Stimulated activated naive CD8-positive, alpha-beta T cell treated with anti-CD3 and anti-CD28 coated beads, Interleukin-15, amount 100 ng/mL, for 72 hours (primary cell): ENCODE data around the gene GPR21.

Source experiments
- ATAC-seq: fragments of 150-1000 bp; cut with Tn5 transposase; 2 replicates; pipeline ENCODE4 v1.10.0; 2021; ENCODE audit warnings: mild to moderate bottlenecking, moderate library complexity
- DNase-seq, 2 donors: peaks; one replicate each; pipeline ENCODE4 v3.0.0; 2021 to 2022
- H3K27ac Mint-ChIP-seq, 2 donors: one replicate each; pipeline ENCODE4 v1.8.0; 2022; ENCODE audit warnings: mild to moderate bottlenecking in 2 of 2, mixed read lengths in 2 of 2, moderate library complexity in 2 of 2
- H3K27me3 Mint-ChIP-seq: one replicate; pipeline ENCODE4 v1.8.0; 2022; ENCODE audit warnings: mixed read lengths
- H3K4me1 Mint-ChIP-seq: one replicate; pipeline ENCODE4 v1.8.0; 2022; ENCODE audit warnings: mild to moderate bottlenecking, mixed read lengths
- H3K4me3 Mint-ChIP-seq, 2 donors: one replicate each; pipeline ENCODE4 v1.8.0; 2022; ENCODE audit warnings: mild to moderate bottlenecking in 2 of 2, mixed read lengths in 2 of 2, moderate library complexity in 1 of 2
- H3K9me3 Mint-ChIP-seq, 2 donors: one replicate each; pipeline ENCODE4 v1.8.0; 2022; ENCODE audit warnings: mixed read lengths in 2 of 2

GPR21 gene

GRCh38 chr9:123044586-123044985 lies 11.1 kb downstream of the GPR21 start:
- no peaks in the 10 kb centered on the region for H3K27me3 Mint-ChIP-seq
- ATAC-seq (no peak), DNase-seq (no peak)
- H3K9me3 Mint-ChIP-seq: peaks cover 6 to 9% of the 10 kb centered on the region in 2 donors
- no peak overlapping the region for H3K4me3 Mint-ChIP-seq
- no peaks in the 10 kb centered on the region for H3K4me1 Mint-ChIP-seq
- H3K27ac Mint-ChIP-seq: no peak overlapping the region

GRCh38 chr9:123046406-123047195 lies 13.1 kb downstream of the GPR21 start:
- ATAC-seq: no peak
- no peak overlapping the region for H3K4me3 Mint-ChIP-seq
- no peak for DNase-seq
- no peaks in the 10 kb centered on the region for H3K4me1 Mint-ChIP-seq
- peaks cover 5 to 6% of the 10 kb centered on the region in 2 donors for H3K9me3 Mint-ChIP-seq
- no peak overlapping the region for H3K27ac Mint-ChIP-seq
- no peaks in the 10 kb centered on the region for H3K27me3 Mint-ChIP-seq

GRCh38 chr9:123048748-123049147 lies 15.3 kb downstream of the GPR21 start:
- Mint-ChIP-seq H3K9me3 (no peaks in the 10 kb centered on the region), H3K4me3 (no peak overlapping the region), H3K27me3 (no peaks in the 10 kb centered on the region), H3K4me1 (peaks cover 7% of the 10 kb centered on the region), H3K27ac (no peak overlapping the region)
- no peak for DNase-seq
- no peak for ATAC-seq

GRCh38 chr9:123049589-123050222 lies 16.2 kb downstream of the GPR21 start:
- DNase-seq: no peak
- no peak overlapping the region for H3K27ac Mint-ChIP-seq
- no peak overlapping the region for H3K4me3 Mint-ChIP-seq
- no peak for ATAC-seq
- no peaks in the 10 kb centered on the region for H3K27me3 Mint-ChIP-seq
- H3K4me1 Mint-ChIP-seq: peaks cover 9% of the 10 kb centered on the region
- H3K9me3 Mint-ChIP-seq: no peaks in the 10 kb centered on the region

GRCh38 chr9:123053046-123053445 lies 19.6 kb downstream of the GPR21 start:
- ATAC-seq (no peak), DNase-seq (no peak)
- Mint-ChIP-seq H3K9me3 (no peaks in the 10 kb centered on the region), H3K27ac (no peak overlapping the region), H3K4me1 (peaks cover 9% of the 10 kb centered on the region), H3K27me3 (no peaks in the 10 kb centered on the region), H3K4me3 (no peak overlapping the region)

- Mint-ChIP-seq H3K27me3 (no peaks in the 10 kb centered on the region), H3K27ac (no peak overlapping the region), H3K9me3 (no peaks in the 10 kb centered on the region), H3K4me1 (peaks cover 9% of the 10 kb centered on the region), H3K4me3 (no peak overlapping the region)
- ATAC-seq (no peak), DNase-seq (no peak)
Measured at GRCh38 chr9:123053711-123054110, 20.2 kb downstream of the GPR21 start.

- no peak overlapping the region for H3K4me3 Mint-ChIP-seq
- H3K27me3 Mint-ChIP-seq: no peaks in the 10 kb centered on the region
- no peak overlapping the region for H3K27ac Mint-ChIP-seq
- peaks cover 2% of the 10 kb centered on the region for H3K4me1 Mint-ChIP-seq
- no peak for ATAC-seq
- no peak for DNase-seq
- H3K9me3 Mint-ChIP-seq: no peaks in the 10 kb centered on the region
Measured at GRCh38 chr9:123058834-123059233, 25.4 kb downstream of the GPR21 start.

GRCh38 chr9:123059472-123060220 lies 26.2 kb downstream of the GPR21 start:
- H3K9me3 Mint-ChIP-seq: no peaks in the 10 kb centered on the region
- no peak overlapping the region for H3K4me3 Mint-ChIP-seq
- ATAC-seq (no peak), DNase-seq (no peak)
- no peaks in the 10 kb centered on the region for H3K27me3 Mint-ChIP-seq
- H3K27ac Mint-ChIP-seq: no peak overlapping the region
- H3K4me1 Mint-ChIP-seq: no peaks in the 10 kb centered on the region

GRCh38 chr9:123061216-123061615 lies 27.7 kb downstream of the GPR21 start:
- Mint-ChIP-seq H3K4me1 (no peaks in the 10 kb centered on the region), H3K9me3 (no peaks in the 10 kb centered on the region), H3K27ac (no peak overlapping the region), H3K27me3 (no peaks in the 10 kb centered on the region), H3K4me3 (no peak overlapping the region)
- DNase-seq: no peak
- ATAC-seq: no peak

GRCh38 chr9:123062351-123063176 lies 29.1 kb downstream of the GPR21 start:
- Mint-ChIP-seq H3K4me1 (no peaks in the 10 kb centered on the region), H3K27me3 (no peaks in the 10 kb centered on the region), H3K4me3 (no peak overlapping the region), H3K9me3 (no peaks in the 10 kb centered on the region), H3K27ac (no peak overlapping the region)
- no peak for DNase-seq
- no peak for ATAC-seq

- Mint-ChIP-seq H3K27me3 (no peaks in the 10 kb centered on the region), H3K9me3 (no peaks in the 10 kb centered on the region), H3K4me1 (no peaks in the 10 kb centered on the region), H3K4me3 (no peak overlapping the region), H3K27ac (no peak overlapping the region)
- no peak for DNase-seq
- no peak for ATAC-seq
Measured at GRCh38 chr9:123063177-123063598, 29.7 kb downstream of the GPR21 start.

- no peaks in the 10 kb centered on the region for H3K27me3 Mint-ChIP-seq
- ATAC-seq (no peak), DNase-seq (no peak)
- no peak overlapping the region for H3K27ac Mint-ChIP-seq
- no peaks in the 10 kb centered on the region for H3K4me1 Mint-ChIP-seq
- H3K4me3 Mint-ChIP-seq: no peak overlapping the region
- no peaks in the 10 kb centered on the region for H3K9me3 Mint-ChIP-seq
Measured at GRCh38 chr9:123063896-123064295, 30.4 kb downstream of the GPR21 start.

- no peaks in the 10 kb centered on the region for H3K27me3 Mint-ChIP-seq
- no peak for DNase-seq
- H3K27ac Mint-ChIP-seq: no peak overlapping the region
- no peak for ATAC-seq
- no peaks in the 10 kb centered on the region for H3K4me1 Mint-ChIP-seq
- H3K4me3 Mint-ChIP-seq: no peak overlapping the region
- no peaks in the 10 kb centered on the region for H3K9me3 Mint-ChIP-seq
Measured at GRCh38 chr9:123064716-123065115, 31.2 kb downstream of the GPR21 start.

GRCh38 chr9:123065196-123065595 lies 31.7 kb downstream of the GPR21 start:
- H3K27me3 Mint-ChIP-seq: no peaks in the 10 kb centered on the region
- H3K27ac Mint-ChIP-seq: no peak overlapping the region
- H3K4me3 Mint-ChIP-seq: no peak overlapping the region
- H3K4me1 Mint-ChIP-seq: no peaks in the 10 kb centered on the region
- no peak for ATAC-seq
- no peak for DNase-seq
- no peaks in the 10 kb centered on the region for H3K9me3 Mint-ChIP-seq

- ATAC-seq: no peak
- Mint-ChIP-seq H3K4me3 (no peak overlapping the region), H3K9me3 (no peaks in the 10 kb centered on the region), H3K4me1 (no peaks in the 10 kb centered on the region), H3K27me3 (no peaks in the 10 kb centered on the region), H3K27ac (no peak overlapping the region)
- no peak for DNase-seq
Measured at GRCh38 chr9:123067136-123067535, 33.7 kb downstream of the GPR21 start.
